ENCODE data around the gene FANK1.
"Not testable (repeated sequence)": the region's sequence is repeated elsewhere in the genome, so short reads cannot be mapped to it uniquely, and the experiment has no call there.

FANK1 gene

GRCh38 chr10:125928928-125929585 lies 32.7 kb downstream of the FANK1 start:
- DNase-seq (ENCODE audit: low spot score) = no peak

- DNase-seq (ENCODE audit: low spot score) = no peak
These were observed 33.3 kb downstream of the FANK1 start for GRCh38 chr10:125929618-125930017.

- no peak for DNase-seq (ENCODE audit: low spot score)
These were observed 37.3 kb downstream of the FANK1 start for GRCh38 chr10:125933693-125934092.

DNA sequence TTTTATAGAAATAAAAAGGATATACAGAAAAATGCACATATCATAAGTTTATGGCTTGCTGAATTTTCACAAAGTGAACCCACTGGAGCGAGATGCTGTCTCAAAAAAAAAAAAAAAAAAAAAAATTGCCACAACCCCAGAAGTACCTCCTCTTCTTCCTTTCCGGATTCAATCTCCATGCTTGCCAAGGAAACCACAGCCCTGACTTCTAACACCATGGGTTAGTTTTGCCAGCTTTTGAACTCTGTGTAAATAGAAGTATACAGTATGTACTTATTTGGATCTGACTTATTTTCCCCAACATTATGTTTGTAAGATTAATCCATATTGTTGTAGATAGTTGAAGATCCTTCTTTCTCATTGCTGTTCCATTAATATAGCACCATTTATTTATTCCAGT lies 40.0 kb downstream of the FANK1 start:
- no peak for DNase-seq (ENCODE audit: low spot score)

DNA sequence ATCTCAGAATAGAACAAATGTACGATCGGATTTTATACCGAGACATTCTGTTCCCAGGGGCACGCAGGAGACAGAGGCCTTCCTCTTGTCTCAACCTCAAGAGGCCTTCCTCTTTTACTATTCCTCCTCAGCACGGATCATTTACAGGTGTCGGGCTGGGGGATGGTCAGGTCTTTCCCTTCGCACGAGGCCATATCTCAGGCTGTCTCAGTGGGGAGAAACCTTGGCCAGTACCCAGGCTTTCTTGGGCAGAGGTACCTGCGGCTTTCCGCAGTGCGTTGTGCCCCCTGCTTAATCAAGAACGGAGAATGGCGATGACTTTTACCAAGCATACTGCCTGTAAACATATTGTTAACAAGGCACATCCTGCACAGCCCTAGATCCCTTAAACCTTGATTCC lies 44.2 kb downstream of the FANK1 start:
- no peak for DNase-seq (ENCODE audit: low spot score)

- no peak for DNase-seq (ENCODE audit: low spot score)
These were observed 54.9 kb downstream of the FANK1 start for GRCh38 chr10:125951290-125951689.

GRCh38 chr10:125953778-125954385 lies 57.5 kb downstream of the FANK1 start:
- DNase-seq (ENCODE audit: low spot score) = no peak

- DNase-seq (ENCODE audit: low spot score) = no peak
These were observed 59.4 kb downstream of the FANK1 start for GRCh38 chr10:125955766-125956165.

- DNase-seq (ENCODE audit: low spot score) = no peak
These were observed 65.4 kb downstream of the FANK1 start for GRCh38 chr10:125961743-125962142.

DNA sequence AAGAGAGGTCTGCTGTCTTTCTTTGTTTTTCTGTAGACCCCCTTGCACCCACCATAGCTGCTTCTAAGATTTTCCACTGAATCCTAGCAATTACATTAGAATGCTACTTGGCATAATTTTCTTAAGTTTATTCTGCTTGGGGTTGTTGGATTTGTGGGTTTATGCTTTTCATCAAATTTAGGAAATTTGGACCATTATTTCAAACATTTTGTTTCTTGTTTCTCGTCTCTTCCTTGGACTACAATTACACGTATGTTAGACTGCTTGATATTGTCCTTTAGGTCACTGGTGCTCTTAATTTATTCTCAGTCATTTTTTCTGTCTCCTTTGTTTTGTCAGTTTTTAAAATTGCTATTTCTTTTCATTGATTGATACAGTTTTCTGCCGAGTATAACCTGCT lies 65.8 kb downstream of the FANK1 start:
- DNase-seq (ENCODE audit: low spot score) = no peak

DNA sequence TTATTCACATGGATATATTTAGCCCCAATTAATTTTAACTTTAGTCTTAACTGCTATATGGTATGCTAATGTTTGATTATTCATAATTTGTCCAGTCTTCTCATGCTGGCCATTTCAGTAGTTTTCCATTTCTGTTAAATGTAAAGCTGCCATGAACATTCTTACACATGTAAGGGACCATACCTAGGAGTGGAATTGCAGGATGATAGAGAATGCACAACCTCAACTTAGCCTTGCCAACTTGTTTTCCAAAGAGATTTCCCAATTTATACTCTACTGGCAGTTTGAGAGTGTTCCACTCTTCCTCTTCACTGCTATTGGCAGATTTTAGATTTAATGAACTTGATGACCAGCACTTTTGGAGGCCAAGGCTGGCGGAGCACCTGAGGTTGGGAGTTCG lies 68.2 kb downstream of the FANK1 start:
- no peak for DNase-seq (ENCODE audit: low spot score)

GRCh38 chr10:125967533-125967932 lies 71.2 kb downstream of the FANK1 start:
- DNase-seq (ENCODE audit: low spot score) = no peak

- not testable (repeated sequence) for DNase-seq (ENCODE audit: low spot score)
These were observed 73.8 kb downstream of the FANK1 start for GRCh38 chr10:125970077-125970630.

GRCh38 chr10:125976960-125977605 lies 80.7 kb downstream of the FANK1 start:
- DNase-seq (ENCODE audit: low spot score) = no peak

DNA sequence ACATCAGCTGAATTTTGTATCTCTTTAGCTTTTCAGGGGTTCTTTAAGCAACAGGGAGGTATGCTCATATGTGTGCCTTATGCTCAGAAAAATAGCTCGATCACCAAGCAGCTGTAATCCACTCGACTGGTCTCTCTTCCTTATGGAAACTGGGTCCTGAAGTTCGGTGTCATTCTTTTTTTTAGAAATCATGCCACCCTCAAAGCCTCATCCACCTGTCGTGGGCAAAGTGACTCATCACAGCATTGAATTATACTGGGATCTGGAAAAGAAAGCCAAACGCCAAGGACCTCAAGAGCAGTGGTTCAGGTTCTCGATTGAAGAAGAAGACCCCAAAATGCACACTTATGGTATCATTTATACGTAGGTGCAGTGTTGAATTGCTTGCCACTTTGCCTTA lies 83.6 kb downstream of the FANK1 start:
- no peak for DNase-seq (ENCODE audit: low spot score)

DNA sequence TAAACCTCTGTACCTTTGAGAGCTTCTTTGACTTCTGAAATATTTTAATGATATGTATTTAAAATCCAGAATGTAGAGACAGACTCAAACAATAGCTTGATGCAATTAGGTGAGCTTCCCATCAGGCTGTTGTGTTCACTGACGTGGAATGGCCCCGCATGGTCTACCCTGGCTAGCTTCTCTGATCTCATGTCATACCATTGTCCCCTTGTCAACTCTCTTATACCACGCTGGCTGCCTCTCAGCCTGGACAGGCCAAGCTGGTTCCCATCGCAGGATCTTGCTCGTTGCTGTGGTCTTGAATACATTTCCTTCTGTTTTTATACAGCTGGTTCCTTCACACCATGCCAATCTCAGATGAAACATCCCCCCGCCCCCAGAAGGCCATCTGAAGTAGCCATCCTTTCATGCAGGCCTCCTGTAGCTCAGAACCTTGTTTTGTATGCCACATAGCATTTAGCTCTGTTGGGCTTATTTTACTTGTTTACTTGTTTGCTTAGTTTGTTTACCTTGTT lies 84.2 kb downstream of the FANK1 start:
- DNase-seq (ENCODE audit: low spot score) = no peak

- peak; percentile 32 for DNase-seq (ENCODE audit: low spot score)
These were observed 86.0 kb downstream of the FANK1 start for GRCh38 chr10:125982260-125982948.

GRCh38 chr10:125983161-125983560 lies 86.8 kb downstream of the FANK1 start:
- DNase-seq (ENCODE audit: low spot score) = no peak

GRCh38 chr10:125983656-125984055 lies 87.3 kb downstream of the FANK1 start:
- DNase-seq (ENCODE audit: low spot score) = no peak

DNA sequence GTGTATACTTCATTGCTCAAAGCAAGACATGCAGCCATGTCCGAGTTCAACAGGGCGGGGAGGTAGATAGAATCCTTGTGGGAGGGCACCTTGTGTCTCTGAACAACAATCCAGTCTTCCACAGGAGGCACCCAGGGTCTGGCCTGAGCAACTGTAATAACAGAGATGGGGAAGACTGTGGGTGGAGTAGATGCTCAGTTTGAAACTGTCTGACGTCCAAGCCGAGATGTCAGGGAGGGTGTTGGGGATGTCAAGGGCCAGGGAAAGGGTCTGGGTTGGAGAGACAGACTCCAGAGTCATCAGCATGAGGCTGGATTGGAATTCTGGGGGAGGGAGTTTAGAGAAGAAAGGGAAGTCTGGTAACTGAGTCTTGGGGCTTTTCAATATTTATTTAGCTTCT lies 88.0 kb downstream of the FANK1 start:
- no peak for DNase-seq (ENCODE audit: low spot score)

DNA sequence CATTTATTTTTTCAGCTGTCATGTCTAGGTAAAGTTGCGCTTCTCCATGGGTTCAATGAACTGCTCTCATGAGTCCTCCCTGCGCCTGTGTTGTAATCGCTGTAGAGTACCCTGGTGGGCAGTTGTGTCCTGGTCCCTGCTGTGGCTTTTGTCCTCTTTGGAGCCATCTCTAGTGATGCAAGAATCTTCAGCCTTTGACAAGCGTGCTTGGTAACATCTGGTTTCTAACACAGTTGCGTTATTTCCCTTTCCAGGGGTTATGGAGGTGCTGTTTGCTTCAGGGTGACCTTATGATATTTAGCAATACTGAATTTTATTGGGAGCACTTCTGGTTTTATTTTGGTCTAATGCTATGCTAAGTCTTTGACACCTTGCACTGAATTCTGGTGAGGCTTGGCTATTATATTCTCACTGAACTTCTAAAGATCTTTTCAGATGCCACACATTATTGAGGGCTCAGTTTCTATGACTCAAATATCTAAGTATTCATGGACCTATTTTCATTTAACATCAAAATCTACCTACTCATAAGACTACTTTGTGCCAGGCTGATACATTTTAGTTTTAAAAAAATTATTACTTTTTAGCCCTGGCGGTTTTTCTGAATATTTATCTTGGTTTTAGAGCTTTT lies 88.6 kb downstream of the FANK1 start:
- no peak for DNase-seq (ENCODE audit: low spot score)

Data from CD4-positive, alpha-beta T cell treated with Interleukin-15 for 4 hours (primary cell).